Measurements from ENCODE around the gene MLXIPL. TPM values are rescaled to one million over a fixed set of nuclear protein-coding genes. Genes with fewer than 3 reads are reported as not detected.
"Not testable (repeated sequence)": the region's sequence is repeated elsewhere in the genome, so short reads cannot be mapped to it uniquely, and the experiment has no call there.

Gene MLXIPL
- total RNA-seq, 1 experiment from 2014 or later: not detected

DNA sequence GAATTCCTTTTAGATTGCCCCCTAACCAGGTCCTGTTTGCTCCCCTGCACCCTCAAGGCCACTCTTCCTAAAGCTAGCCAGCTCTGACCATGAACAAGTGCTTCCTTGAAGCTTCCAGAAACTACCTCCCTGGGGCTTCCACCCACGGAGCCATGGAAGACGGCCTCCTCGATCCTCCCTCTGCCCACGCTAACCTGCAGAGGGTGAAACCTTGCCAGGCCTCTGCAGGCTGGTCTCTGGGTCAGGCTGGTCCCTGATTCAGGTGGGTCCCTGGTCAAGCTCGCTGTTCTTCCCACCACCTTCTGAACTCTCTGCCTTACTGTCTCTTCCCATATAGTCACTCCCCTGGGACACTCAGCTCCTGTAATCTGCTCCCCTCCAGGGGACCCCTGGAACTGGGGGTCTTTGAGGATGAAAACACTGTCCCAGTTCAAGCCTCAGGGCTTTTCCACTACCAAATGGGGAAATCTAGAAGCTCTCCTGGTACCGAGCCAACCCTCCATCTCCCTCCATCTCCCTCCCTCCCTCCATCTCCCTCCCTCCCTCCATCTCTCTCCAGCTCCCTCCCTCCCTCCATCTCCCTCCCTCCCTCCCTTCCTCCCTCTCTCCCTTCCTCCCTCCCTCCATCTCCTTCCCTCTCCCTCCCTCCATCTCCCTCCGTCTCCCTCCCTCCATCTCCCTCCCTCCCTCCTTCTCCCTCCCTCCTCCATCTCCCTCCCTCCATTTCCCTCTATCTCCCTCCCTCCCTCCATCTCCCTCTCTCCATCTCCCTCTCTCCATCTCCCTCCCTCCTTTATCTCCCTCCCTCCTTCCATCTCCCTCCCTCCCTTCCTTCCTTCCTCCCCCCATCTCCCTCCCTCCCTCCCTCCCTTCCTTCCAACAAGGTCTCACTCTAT is 2.9 kb downstream of the MLXIPL start:
- no peak for DNase-seq (ENCODE audit: low read depth)
- in situ Hi-C loops (cut with HindIII; ENCODE audit: low pct_unique_long_range_greater_than_20kb, low sequenced_read_pairs): no loop called here

GRCh38 chr7:73619394-73619793 is 4.9 kb downstream of the MLXIPL start:
- DNase-seq (ENCODE audit: low read depth); in situ Hi-C loops (cut with HindIII; ENCODE audit: low pct_unique_long_range_greater_than_20kb, low sequenced_read_pairs): not testable (repeated sequence)

DNA sequence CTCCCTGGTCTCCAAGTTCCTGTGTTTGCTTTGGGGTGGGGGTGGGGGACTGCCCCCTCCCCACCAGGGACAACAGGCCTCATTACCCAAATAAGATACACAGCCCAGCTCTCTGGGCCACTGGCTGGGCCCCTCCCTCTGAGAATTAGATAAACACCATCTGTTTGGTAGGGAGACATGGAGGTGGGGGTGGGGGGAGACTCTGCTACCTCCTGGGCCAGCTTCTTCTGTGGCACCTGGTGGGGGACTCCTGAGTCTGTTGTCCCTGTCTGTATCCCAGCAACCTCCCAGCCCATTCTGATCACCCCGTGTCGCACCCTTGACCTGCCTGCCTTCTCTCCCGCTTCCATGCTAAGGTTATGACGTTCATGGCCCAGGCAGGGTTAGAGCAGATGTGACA is 5.8 kb downstream of the MLXIPL start:
- in situ Hi-C loops (cut with HindIII; ENCODE audit: low pct_unique_long_range_greater_than_20kb, low sequenced_read_pairs): no loop called here
- DNase-seq (ENCODE audit: low read depth): no peak

- in situ Hi-C loops (cut with HindIII; ENCODE audit: low pct_unique_long_range_greater_than_20kb, low sequenced_read_pairs); DNase-seq (ENCODE audit: low read depth): not testable (repeated sequence)
Observed at GRCh38 chr7:73617520-73617919, 6.8 kb downstream of the MLXIPL start.

GRCh38 chr7:73615886-73616285 is 8.4 kb downstream of the MLXIPL start:
- no peak for DNase-seq (ENCODE audit: low read depth)
- in situ Hi-C loops (cut with HindIII; ENCODE audit: low pct_unique_long_range_greater_than_20kb, low sequenced_read_pairs): no loop called here

DNA sequence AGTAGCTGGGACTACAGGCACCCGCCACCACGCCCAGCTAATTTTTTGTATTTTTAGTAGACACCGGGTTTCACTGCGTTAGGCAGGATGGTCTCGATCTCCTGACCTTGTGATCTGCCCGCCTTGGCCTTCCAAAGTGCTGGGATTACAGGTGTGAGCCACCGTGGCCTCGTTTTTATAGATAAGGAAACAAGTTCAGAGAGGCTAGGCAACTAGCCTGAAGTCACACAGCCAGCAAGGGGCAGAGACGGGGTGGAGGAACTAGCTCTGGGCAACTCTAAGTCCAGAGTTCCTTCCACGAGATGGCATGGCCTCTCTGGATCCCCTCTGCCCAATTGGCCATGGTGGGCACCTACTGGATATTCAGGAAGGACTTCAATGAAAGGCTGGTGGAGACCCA is 9.4 kb downstream of the MLXIPL start:
- in situ Hi-C loops (cut with HindIII; ENCODE audit: low pct_unique_long_range_greater_than_20kb, low sequenced_read_pairs); DNase-seq (ENCODE audit: low read depth): not testable (repeated sequence)

GRCh38 chr7:73613954-73614735 is 10.2 kb downstream of the MLXIPL start:
- peak; percentile 93 for DNase-seq (ENCODE audit: low read depth)
- in situ Hi-C loops (cut with HindIII; ENCODE audit: low pct_unique_long_range_greater_than_20kb, low sequenced_read_pairs): no loop called here

DNA sequence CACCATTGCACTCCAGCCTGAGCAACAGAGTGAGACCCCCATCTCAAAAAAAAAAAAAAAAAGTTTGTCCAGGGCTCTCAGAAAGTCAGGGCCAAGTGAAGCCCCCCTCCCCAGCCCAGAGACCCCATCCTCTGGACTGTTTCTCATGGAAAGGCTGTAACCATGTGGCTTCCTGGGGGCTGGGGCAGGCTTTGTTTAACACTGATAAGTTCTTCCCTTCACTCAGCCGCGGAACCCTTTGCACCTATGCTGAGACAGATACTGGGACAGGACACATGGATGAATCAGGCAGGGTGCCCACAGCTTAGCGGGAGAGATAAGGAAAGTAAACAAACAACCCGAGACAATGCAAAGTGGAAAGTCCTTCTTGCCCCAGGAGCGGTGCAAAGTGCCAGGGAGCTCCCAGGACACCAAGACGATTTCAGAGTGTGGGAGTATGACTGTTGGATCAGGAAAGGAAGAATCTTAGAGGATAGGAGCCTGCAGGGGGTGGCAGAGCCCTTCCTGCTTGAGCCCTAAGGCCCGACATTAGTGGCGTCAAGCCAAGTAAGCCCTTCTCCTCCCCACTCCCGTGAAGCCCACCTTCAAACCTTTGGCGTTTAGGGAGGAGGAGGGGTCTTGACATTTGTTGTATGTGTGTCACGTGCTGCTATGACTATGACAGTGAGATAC is 11.6 kb downstream of the MLXIPL start:
- in situ Hi-C loops (cut with HindIII; ENCODE audit: low pct_unique_long_range_greater_than_20kb, low sequenced_read_pairs): no loop called here
- DNase-seq (ENCODE audit: low read depth): peak; percentile 99

DNA sequence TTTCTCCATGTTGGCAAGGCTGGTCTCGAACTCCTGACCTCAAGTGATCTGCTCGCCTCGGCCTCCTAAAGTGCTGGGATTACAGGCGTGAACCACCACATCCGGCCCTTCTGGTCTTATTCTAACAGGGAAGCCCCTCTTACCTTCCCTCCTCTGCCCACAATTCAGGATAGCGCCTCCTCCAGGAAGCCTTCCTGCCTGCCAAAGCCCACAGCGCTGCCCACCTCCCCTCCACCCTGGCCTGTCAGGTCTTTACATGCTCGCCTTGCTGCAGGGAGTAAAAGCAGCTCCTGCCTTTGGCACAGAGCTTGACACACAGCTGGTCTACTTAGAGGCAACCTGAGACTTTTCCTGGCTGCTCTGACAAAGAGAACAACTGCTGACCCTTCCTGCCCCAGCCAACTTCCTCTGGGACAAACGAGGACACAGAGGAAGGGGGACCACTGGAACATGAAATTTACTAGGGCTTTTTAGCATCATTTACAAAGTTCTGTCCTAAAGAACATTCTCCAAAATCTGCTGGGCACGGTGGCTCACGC is 13.2 kb downstream of the MLXIPL start:
- in situ Hi-C loops (cut with HindIII; ENCODE audit: low pct_unique_long_range_greater_than_20kb, low sequenced_read_pairs): no loop called here
- no peak for DNase-seq (ENCODE audit: low read depth)

- in situ Hi-C loops (cut with HindIII; ENCODE audit: low pct_unique_long_range_greater_than_20kb, low sequenced_read_pairs): no loop called here
- DNase-seq (ENCODE audit: low read depth): no peak
Observed at GRCh38 chr7:73610105-73610504, 14.2 kb downstream of the MLXIPL start.

DNA sequence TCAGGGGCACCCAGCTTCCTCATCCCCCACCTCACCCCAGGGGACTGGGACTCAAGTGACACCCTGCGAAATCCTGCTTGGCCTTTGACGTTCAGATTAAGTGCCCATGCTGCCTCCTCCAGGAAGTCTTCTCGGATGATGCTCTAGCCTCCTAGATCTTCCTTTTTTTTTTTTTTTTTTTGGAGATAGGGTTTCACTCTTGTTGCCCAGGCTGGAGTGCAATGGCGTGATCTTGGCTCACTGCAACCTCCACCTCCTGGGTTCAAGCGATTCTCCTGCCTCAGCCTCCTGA is 16.7 kb downstream of the MLXIPL start:
- DNase-seq (ENCODE audit: low read depth); in situ Hi-C loops (cut with HindIII; ENCODE audit: low pct_unique_long_range_greater_than_20kb, low sequenced_read_pairs): not testable (repeated sequence)

- in situ Hi-C loops (cut with HindIII; ENCODE audit: low pct_unique_long_range_greater_than_20kb, low sequenced_read_pairs): no loop called here
- DNase-seq (ENCODE audit: low read depth): peak; percentile 44
Observed at GRCh38 chr7:73606801-73607691, 17.3 kb downstream of the MLXIPL start.

DNA sequence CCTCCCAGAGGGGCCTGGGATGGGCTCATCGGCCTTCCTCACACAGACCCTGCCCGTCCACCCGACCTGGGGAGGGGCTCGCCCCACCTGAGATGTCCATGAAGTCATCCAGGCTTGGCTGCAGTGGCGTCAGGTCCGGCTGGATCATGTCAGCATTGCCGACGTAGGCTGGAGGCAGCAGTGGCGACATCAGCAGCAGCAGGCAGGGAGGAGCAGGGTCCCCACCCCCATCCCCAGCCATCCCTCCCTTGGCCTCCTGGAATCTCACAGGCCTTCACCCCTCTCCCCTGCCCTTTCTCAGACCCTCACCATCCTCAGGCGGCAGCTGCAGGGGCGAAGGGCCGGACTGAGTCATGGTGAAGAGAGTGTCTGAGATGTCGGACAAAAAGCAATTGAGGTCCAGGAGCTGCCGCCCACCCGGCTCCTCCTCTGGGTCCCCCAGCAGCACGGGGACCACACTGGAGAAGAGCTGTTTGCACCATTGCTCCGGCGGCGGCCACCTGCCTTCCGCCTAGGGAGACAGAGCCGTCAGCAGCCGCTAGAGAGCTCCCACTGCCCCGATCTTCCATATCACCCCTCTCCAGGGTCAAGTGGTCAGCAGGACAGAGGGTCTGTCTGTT is 18.6 kb downstream of the MLXIPL start:
- in situ Hi-C loops (cut with HindIII; ENCODE audit: low pct_unique_long_range_greater_than_20kb, low sequenced_read_pairs): no loop called here
- no peak for DNase-seq (ENCODE audit: low read depth)

GRCh38 chr7:73602721-73603651 is 21.3 kb downstream of the MLXIPL start:
- no peak for DNase-seq (ENCODE audit: low read depth)
- in situ Hi-C loops (cut with HindIII; ENCODE audit: low pct_unique_long_range_greater_than_20kb, low sequenced_read_pairs): no loop called here

GRCh38 chr7:73599916-73600315 is 24.4 kb downstream of the MLXIPL start:
- in situ Hi-C loops (cut with HindIII; ENCODE audit: low pct_unique_long_range_greater_than_20kb, low sequenced_read_pairs): no loop called here
- no peak for DNase-seq (ENCODE audit: low read depth)

DNA sequence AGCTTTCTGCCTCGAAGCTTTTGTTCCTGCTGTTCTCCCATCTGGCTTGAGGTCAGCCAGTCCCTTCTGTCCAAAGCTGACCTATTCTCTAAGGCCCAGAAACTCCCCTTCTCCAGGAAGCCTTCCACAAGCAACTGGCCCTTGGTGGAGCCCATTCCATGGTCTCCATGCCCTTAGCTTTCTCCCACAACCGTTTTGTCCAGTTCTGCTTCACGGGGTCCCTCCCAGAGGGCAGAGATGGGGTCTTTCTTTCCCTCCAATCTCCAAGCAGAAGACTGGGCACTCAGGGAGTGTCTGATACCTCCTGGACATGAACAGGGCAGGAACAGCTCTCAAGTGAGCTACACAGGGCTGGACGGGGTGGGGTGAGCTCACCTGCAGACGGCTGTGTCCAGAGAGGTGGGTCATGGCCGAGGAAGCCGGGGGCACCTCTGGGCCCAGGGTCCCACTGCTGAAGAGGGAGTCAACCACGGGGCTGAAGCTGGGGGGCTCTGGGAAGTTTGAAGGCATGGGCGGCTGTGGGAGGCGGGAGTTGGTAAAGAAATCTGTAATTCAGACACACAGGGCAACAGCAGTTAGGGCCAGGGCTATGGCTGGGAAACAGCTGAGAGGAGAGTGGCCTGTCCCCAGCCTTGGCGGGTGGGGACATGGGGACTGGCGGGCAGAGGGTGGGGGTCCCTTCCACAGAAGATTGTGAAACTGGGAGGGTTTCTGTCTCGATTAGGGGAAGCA is 25.0 kb downstream of the MLXIPL start:
- in situ Hi-C loops (cut with HindIII; ENCODE audit: low pct_unique_long_range_greater_than_20kb, low sequenced_read_pairs): no loop called here
- DNase-seq (ENCODE audit: low read depth): no peak
